Hepatocyte (in vitro differentiated cells): ENCODE data around the gene CLEC16A. TPM values are rescaled to one million over a fixed set of nuclear protein-coding genes. Genes with fewer than 3 reads are reported as not detected.

Experiments
- DNase-seq: peaks from one replicate; pipeline ENCODE4 v3.0.0-alpha.2; 2016; ENCODE audit warnings: low spot score
- H2AFZ ChIP-seq: fragments of 200-600 bp; sonication (generic); 2 replicates; pipeline ENCODE4 v1.6.0; 2016; ENCODE audit warnings: antibody characterized with exemption, mild to moderate bottlenecking
- H3K27ac ChIP-seq: fragments of 200-600 bp; sonication (generic); 2 replicates; pipeline ENCODE4 v1.5.1; 2016; ENCODE audit warnings: mild to moderate bottlenecking
- H3K27me3 ChIP-seq: fragments of 200-600 bp; sonication (generic); 2 replicates; pipeline ENCODE4 v1.6.1; 2016
- H3K36me3 ChIP-seq: fragments of 200-600 bp; sonication (generic); replicated peaks from 2 replicates; pipeline ENCODE4 v1.5.1; 2016; ENCODE audit warnings: low read depth; ENCODE audit not compliant: insufficient read depth
- H3K4me1 ChIP-seq: fragments of 200-600 bp; sonication (generic); 2 replicates; pipeline ENCODE4 v1.5.1; 2016; ENCODE audit warnings: mild to moderate bottlenecking, moderate library complexity; ENCODE audit not compliant: insufficient read depth
- H3K4me2 ChIP-seq: fragments of 200-600 bp; sonication (generic); 2 replicates; pipeline ENCODE4 v1.6.0; 2016
- H3K4me3 ChIP-seq: fragments of 200-600 bp; sonication (generic); 2 replicates; pipeline ENCODE4 v1.5.1; 2016; ENCODE audit warnings: mild to moderate bottlenecking
- H3K79me2 ChIP-seq: fragments of 200-600 bp; sonication (generic); 2 replicates; pipeline ENCODE4 v1.6.0; 2017; ENCODE audit warnings: mild to moderate bottlenecking
- H3K9me2 ChIP-seq: fragments of 200-600 bp; sonication (generic); replicated peaks from 2 replicates; pipeline ENCODE4 v1.6.0; 2017; ENCODE audit warnings: mild to moderate bottlenecking; ENCODE audit not compliant: insufficient read depth
- H3K9me3 ChIP-seq: fragments of 200-600 bp; sonication (generic); 2 replicates; pipeline ENCODE4 v1.5.1; 2016; ENCODE audit warnings: low read depth, mild to moderate bottlenecking
- H4K20me1 ChIP-seq: fragments of 200-600 bp; sonication (generic); 2 replicates; pipeline ENCODE4 v1.6.0; 2016; ENCODE audit warnings: mild to moderate bottlenecking; ENCODE audit not compliant: insufficient read depth, poor library complexity, severe bottlenecking
- EZH2 ChIP-seq: fragments of 200-600 bp; sonication (generic); IDR thresholded peaks from 2 replicates; pipeline ENCODE4 v1.6.1; 2016; ENCODE audit warnings: antibody characterized with exemption, mild to moderate bottlenecking, borderline replicate concordance
- EZH2phosphoT487 ChIP-seq: fragments of 200-600 bp; sonication (generic); IDR thresholded peaks from one replicate; pipeline ENCODE4 v1.6.1; 2018; ENCODE audit warnings: antibody characterized with exemption, mild to moderate bottlenecking, low read depth, moderate library complexity; ENCODE audit not compliant: unreplicated experiment, severe bottlenecking
- WGBS: methylation state at CpG from one replicate; pipeline ENCODE4 v1.1.6; 2016; ENCODE audit warnings: low lambda C conversion rate; ENCODE audit errors: missing lambda C conversion rate; 5-methylcytosine and 5-hydroxymethylcytosine counted together
- polyA plus RNA-seq: library from polyadenylated mRNA; unstranded; fragments of >200 nt; fragmentation: Nextera tagmentation; extraction: Ambion mirVana; gene quantifications from 2 replicates; pipeline ENCODE4 v1.2.1, GENCODE V29; 2016
- total RNA-seq: library from RNA; depleted of rRNA; stranded (reverse); fragments of >200 nt; gene quantifications from 2 replicates; pipeline ENCODE4 v1.2.3, GENCODE V29; 2014
- TF ChIP-seq, protein P1 (sequence below): fragments of 200-600 bp; sonication (generic); IDR thresholded peaks from 2 replicates; pipeline ENCODE4 v1.5.1; 2016; ENCODE audit warnings: antibody characterized with exemption, mild to moderate bottlenecking; ENCODE audit not compliant: poor library complexity

The CLEC16A gene
- total and polyA plus RNA-seq, 2 experiments from 2014 or later = 22.3 to 22.6 TPM

DNA sequence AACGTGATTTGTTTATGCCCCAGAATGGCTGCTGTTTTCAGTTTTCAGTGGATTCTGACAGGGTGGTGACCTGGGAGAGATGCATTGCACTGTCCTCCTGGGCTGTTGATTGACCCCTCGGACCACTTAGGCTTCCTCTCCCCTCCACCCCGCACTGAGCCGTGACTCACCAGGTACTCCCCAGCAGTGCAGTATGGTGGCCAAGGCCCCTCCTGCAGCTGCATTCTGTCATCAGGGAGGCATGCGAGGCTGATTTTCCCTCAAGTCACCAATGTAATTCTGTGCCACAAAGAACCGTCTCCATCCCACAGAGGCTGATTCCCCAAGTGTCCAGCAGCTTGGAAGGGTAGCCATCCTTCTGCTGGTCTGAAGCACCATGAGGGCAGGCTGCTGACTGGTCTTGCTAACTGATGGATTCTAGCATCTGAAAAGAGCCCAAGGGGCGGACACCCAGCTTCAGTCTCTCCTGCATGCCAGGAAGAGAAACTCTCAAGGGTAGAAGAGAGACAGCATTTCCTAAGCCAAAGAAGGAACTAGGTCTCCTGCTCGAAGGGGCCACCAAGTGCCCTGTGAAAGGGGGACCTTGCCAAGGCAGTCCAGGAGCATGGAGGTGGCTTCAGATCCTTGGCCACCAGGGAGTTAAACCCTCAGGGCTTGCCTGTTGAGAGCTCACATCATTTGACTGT lies 163.6 kb downstream of the CLEC16A start:
- TF ChIP-seq, protein P1, sequence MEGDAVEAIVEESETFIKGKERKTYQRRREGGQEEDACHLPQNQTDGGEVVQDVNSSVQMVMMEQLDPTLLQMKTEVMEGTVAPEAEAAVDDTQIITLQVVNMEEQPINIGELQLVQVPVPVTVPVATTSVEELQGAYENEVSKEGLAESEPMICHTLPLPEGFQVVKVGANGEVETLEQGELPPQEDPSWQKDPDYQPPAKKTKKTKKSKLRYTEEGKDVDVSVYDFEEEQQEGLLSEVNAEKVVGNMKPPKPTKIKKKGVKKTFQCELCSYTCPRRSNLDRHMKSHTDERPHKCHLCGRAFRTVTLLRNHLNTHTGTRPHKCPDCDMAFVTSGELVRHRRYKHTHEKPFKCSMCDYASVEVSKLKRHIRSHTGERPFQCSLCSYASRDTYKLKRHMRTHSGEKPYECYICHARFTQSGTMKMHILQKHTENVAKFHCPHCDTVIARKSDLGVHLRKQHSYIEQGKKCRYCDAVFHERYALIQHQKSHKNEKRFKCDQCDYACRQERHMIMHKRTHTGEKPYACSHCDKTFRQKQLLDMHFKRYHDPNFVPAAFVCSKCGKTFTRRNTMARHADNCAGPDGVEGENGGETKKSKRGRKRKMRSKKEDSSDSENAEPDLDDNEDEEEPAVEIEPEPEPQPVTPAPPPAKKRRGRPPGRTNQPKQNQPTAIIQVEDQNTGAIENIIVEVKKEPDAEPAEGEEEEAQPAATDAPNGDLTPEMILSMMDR = no peak
- TF ChIP-seq EZH2phosphoT487 (no peak), EZH2 (no peak)

DNA sequence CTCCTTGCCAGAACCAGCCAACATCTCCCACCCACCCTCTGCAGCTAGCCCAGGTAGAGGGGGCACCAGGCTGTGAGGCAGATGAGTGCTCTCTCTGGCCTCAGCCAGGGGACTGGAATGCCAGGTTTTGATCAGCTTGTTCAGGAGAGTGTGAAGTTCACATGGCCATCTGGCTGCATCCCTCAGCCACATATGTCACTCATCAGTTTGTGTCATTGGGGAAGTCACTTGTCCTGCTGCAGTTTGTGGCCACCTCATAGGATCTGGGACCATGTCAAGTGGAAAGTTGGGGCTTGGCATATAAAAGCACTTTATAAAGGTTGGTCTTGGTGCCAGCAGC lies 164.1 kb downstream of the CLEC16A start:
- H3K4me1 ChIP-seq = peaks cover 15% of the 10 kb centered on the region
- H3K9me2 ChIP-seq = no peaks in the 10 kb centered on the region
- H3K27me3 ChIP-seq = no peaks in the 10 kb centered on the region
- H4K20me1 ChIP-seq = no peaks in the 10 kb centered on the region
- H3K9me3 ChIP-seq = no peaks in the 10 kb centered on the region
- TF ChIP-seq EZH2phosphoT487 = no peak
- TF ChIP-seq, protein P1 = no peak
- no peak for TF ChIP-seq EZH2
- no peak for DNase-seq
- H3K4me3 ChIP-seq = no peak overlapping the region
- H3K79me2 ChIP-seq = no peaks in the 10 kb centered on the region
- no peak overlapping the region for H3K4me2 ChIP-seq
- H3K27ac ChIP-seq = no peak overlapping the region
- H2AFZ ChIP-seq = no peak overlapping the region
- H3K36me3 ChIP-seq = no peaks in the 10 kb centered on the region

More for the DNA sequence above, 163.6 kb downstream of the CLEC16A start:
- H4K20me1 ChIP-seq = no peaks in the 10 kb centered on the region
- H3K27ac ChIP-seq = no peak overlapping the region
- no peaks in the 10 kb centered on the region for H3K36me3 ChIP-seq
- DNase-seq = no peak
- no peaks in the 10 kb centered on the region for H3K9me3 ChIP-seq
- H3K4me1 ChIP-seq = peaks cover 19% of the 10 kb centered on the region
- H3K4me2 ChIP-seq = no peak overlapping the region
- WGBS = 83% methylated on average over 8 of the region's 8 CpGs
- H3K27me3 ChIP-seq = no peaks in the 10 kb centered on the region
- H3K4me3 ChIP-seq = no peak overlapping the region
- no peak overlapping the region for H2AFZ ChIP-seq
- H3K79me2 ChIP-seq = no peaks in the 10 kb centered on the region
- H3K9me2 ChIP-seq = no peaks in the 10 kb centered on the region

DNA sequence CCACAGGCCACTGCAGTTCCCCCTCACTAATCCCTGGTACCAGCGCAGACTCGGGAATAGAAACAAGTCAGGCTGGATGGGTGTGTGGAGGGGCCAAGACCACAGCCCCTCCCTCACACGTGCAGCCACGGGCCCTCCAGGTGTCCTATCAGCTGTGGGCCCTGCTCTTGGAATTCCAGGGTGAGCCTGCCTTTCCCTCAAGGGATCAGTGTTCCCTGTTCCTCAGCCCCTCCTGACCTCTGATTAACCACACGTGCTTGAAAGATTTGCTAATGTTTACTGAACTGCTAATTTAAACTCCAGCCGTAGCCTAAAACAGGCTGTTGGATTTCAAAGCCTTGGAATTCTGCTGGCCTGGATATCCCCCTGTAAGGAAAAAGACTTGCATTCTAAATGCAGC lies 165.2 kb downstream of the CLEC16A start:
- TF ChIP-seq EZH2 (no peak), EZH2phosphoT487 (no peak)
- TF ChIP-seq, protein P1 = no peak
- H3K9me2 ChIP-seq = no peaks in the 10 kb centered on the region
- H2AFZ ChIP-seq = no peak overlapping the region
- no peaks in the 10 kb centered on the region for H3K27me3 ChIP-seq
- no peak overlapping the region for H3K4me3 ChIP-seq
- H3K79me2 ChIP-seq = no peaks in the 10 kb centered on the region
- no peaks in the 10 kb centered on the region for H3K9me3 ChIP-seq
- H3K4me1 ChIP-seq = peaks cover 12% of the 10 kb centered on the region
- WGBS = 13% methylated on average over 6 of the region's 6 CpGs
- DNase-seq = peak; percentile 25
- H3K4me2 ChIP-seq = no peak overlapping the region
- H3K36me3 ChIP-seq = no peaks in the 10 kb centered on the region
- no peak overlapping the region for H3K27ac ChIP-seq
- no peaks in the 10 kb centered on the region for H4K20me1 ChIP-seq
